HG02623 (cell line): ENCODE results near the gene ARMCX2.
"Not testable (repeated sequence)": the region's sequence is repeated elsewhere in the genome, so short reads cannot be mapped to it uniquely, and the experiment has no call there.

ENCODE experiments used
- ATAC-seq: cut with Tn5 transposase; IDR thresholded peaks from one replicate; pipeline ENCODE4 v1.9.1; 2021; ENCODE audit warnings: moderate library complexity; ENCODE audit not compliant: unreplicated experiment

ARMCX2 gene

DNA sequence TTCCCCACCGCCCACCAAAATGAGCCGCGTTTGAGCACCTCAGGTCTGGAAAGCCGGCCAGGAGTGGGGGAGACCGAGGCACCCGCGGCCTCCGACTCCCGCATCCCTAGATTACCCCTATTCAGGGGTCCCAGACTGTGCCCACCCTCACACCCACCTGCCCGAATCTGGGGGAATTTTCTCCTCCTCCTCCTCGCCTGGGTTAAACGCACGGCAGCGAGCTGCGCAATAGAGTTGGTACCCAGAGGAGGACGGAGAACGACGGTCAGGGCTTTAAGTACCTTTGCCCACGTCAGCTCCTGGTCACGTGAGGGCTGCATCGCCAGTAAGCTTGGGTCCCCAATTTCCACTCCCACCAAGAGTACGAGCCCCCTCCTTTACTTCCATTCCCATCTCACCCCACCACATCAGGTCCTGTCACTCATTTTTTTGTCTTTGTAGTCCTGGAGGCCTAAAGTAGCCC lies at the start of gene ARMCX2:
Gene ARMCX2 (minus strand): TSS at position 250 of the 463 bp plus-strand sequence. CDS start 2,262 bp downstream, outside the sequence.
- peak; percentile 41 for ATAC-seq

DNA sequence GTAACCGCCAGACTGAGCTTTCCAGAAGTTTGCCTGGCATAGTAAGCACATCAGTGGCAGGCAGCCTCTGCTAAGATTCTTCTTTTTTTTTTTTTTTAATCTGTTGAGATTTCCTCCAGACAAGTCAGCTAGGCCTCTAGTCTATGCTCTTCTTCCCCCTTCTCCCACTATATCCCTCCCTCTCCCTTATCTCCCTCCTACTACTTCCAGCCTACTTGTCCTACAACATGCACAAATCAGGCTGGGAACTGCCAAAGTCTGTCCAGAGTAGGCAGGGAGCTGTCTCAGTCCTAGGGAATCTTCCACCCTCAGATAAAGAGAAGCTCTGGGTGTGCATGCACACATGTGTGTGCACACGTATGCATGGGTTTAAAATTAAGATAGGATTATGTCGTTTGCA lies 49.7 kb upstream of the ARMCX2 start:
- no peak for ATAC-seq

DNA sequence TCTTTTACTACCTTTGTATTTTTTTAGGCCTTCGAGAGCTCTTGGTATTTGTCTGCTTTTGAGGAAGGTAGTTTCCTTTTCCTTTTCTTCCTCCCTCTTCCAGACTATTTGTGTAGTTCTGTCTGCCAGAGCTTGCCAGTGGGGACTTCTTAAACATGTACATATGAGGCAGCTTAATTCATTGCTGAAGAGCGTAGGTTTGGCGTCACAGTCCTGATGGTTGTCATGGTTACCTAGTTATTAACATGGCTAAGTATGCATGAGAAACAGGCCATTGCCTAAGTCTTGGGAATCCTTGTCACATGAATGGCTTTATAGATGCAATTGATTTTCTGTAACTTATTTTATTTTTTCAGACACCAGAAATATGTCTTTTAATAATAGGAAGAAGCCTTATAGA lies 48.5 kb upstream of the ARMCX2 start:
- no peak for ATAC-seq

DNA sequence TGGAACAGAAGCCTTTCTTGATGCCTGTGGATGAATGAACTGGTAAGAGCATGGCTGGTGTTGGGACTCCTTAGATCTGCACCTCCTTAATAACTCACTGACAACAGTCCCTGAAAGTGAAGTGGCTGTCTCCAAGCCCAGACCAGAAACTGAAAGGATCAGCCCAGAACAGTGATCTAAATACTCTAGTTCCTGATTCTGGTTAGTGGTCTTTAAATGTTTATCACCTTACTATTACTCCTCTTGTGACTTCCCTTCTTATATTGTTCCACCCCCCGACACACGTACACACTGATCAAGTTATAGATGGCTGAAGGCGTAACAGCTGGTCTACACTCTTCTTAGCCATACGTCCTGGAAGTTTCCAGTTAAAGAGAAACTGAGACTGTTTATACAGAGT lies 33.8 kb upstream of the ARMCX2 start:
- peak; percentile 88 for ATAC-seq

DNA sequence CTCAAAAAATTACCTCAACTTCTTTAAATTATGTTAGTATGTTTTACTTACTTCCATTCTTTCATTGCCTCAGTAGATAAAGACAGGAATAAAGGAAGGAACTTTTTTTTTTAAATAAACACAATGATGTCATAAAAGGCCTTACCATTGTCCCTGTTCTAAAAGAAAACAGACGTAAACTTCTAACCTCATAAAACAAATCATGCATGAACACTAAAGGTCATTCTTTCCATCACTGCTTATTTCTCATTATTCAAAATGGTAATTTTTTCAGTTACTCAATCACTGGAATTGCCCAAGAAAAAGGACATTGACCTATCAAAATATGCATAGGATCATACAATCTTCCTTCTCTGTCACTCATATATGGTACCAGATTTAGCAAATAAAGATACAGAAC lies 32.2 kb upstream of the ARMCX2 start:
- ATAC-seq = no peak

DNA sequence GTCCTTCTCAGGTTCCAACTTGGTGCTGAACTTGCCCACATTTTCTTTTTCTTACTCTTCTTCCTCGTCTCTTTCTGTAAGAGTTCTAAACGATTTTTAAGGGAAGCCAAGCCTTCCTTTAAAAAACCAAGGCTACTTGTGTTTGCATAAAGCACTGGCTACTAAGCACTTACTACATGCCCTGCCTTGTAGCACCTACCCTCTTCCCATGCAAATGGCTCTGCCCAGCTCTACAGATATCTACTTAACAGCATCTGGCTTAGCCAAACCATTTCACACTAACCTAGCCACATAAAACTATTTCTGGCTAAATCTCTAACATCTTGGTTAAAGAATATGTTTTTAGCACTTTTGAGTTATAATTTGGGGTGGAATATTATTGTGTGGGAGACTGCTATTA lies 26.9 kb upstream of the ARMCX2 start:
- ATAC-seq = no peak

DNA sequence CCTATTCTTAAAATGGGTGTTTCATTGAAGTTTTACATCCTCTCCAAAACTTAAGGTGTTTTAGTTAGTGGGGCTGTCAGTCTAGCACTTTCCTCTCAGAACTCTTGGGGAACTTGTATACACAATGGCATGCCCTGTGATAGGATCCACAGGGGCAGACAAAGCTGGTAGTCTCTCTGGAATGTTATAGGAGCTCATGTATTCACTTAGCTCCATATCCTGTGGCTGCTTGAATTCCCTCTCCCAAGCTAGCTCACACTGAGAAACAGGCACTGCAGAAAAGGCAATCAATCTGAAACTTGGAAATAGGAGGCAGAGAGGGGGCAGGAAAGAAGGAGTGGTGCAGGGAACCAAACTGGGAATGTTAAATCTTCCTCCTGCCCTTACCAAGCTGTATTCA lies 26.3 kb upstream of the ARMCX2 start:
- no peak for ATAC-seq

DNA sequence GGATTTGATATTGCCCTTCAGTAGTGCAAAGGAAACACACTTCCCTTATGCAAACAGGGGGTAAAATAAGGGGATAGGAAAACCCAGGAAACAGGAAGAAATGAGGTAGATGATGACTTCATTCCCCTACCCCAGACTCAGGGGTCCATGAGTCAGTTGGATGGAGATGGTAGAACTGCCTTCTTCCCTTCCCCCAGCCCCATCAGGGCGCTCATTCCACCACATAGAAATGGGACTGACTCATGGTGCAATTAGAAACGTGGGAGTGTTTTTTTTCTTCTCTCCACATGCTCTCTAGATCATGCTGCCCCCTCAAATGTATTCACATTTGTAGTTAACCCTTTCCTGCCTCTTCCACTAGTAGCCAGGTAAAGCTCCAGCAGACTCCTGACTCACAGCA lies 23.1 kb upstream of the ARMCX2 start:
- no peak for ATAC-seq

DNA sequence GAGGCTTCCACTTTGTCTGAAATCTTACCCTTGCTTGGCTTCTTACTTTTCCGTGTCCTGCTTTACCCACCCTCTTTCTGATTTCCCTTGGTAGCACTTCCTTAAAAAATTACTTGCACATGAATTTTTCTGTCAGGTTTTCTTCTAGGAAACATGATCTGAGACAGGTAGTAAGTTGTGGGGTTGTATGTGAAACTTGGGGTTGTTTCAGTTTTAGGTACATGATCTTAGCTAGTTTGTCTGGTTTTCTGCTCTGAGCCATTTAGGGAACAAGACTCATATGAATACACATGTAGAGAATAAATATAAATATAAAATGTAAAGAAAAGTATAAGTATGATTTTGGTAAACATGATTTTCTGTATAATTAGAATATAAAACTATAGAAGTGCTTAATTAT lies 17.4 kb upstream of the ARMCX2 start:
- no peak for ATAC-seq

DNA sequence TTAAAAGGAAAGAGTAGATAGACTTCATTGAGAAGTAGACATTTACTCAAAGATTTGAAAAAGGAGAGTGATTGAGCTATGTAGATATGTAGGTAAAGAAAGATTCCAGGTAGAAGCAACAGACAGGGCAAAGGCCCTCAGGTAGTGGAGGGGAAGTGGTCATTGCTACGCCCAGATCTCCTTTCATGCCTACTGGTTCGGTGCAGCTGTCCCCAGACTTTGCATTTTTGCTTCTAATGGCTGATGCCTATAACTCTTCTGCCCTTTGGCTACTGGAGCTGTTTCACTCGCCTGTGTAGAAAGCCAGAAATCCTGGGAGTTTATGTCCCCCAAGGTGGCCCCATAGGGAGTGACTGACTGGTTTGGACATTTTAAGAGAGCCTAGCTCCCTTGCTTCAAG lies 16.9 kb upstream of the ARMCX2 start:
- no peak for ATAC-seq

DNA sequence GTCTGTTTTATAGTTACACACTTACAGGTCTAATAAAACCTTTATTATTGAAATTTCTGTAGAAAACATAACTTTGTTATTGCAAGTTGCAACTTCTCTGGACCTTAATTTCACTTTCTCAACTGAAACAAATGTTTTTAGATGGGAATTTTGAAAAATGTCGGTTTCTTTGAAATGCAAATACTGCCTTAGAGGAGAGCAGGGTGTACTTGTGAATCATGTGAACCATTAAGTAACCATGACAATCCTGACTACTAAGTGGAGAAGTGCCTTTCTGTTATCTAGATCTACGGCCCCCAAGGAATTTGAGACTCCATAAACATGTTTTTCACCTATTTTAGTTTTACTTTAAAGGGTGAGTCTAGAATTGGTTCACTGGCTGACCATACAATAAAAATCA lies 8.5 kb upstream of the ARMCX2 start:
- no peak for ATAC-seq

DNA sequence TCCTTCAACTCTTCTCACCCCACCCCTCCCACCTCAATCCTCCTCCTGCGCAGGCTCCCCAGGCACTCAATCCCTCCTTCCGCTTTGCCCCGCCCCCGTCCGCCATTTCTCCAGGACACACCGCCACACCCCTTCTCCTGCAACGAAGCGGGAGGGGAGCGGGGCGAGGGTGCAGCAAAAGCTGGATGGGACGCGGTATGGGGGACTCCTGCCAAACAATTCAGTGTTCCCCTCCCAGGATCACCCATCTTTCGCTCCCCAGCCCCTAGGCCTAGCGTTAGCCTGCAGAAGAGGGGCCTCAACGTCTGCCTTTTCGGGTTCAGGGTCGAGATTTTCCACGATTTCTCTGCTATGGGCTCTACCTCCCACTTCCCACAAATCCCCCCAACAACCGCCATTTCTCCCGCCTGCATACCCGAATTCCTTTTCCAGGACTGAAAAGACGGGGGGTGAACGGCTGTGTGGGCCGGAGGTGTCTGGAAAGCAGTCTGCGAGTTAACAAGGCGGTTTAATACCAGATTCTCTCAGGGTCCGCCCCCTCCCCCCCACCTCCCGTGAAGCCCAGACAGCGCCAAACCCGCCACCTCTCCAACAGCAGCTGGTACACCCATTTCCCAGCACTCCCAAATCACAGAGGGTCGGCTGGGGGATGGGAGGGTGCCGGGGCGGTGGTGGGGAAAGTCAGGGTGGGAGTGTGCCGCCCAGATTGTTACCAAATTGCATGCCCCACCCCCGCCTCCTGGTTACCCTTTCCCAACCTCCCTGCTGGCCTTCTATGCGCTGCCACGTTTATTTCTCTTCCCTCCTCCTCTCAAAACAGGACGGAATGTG lies 774 bp downstream of the ARMCX2 start:
- ATAC-seq = peak; percentile 58

DNA sequence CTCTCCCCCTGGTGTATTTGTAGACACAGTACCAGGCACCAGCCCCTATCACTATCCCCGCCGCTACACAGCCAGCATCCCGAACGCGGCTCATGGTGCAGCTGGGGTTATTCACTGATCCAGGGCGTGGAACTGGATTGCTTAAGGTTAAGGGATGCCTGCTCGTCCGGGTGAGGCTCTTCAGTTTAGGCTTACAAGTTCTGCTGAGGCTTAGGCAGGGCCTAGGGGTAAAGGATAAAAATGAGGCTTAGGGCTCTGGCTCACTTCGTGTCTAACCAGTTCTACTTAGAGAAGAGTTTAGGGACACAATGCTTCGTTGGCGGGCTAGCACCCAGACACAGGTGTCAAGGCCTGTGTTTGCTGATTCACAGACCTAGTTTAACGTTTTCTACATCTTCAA lies 2.2 kb downstream of the ARMCX2 start:
- ATAC-seq = no peak

DNA sequence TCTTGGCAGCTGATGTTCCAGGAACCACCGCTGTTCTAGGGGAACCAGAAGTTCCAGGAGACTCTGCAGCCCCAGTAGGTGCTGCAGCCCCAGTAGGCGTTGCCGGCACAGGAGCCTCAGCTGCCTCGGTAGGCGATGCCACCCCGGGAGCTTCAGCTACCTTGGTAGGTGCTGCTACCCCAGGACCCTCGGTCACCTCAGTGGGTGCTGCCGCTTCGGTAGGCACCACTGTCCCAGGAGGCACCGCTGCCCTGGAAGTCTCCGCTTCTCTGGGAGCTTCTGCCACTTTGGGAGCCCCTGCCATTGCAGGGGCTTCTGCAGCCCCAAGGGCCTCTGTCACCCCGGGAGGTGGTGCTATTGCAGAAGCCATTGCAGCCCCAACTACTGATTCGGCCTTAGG lies 2.8 kb downstream of the ARMCX2 start:
- no peak for ATAC-seq

DNA sequence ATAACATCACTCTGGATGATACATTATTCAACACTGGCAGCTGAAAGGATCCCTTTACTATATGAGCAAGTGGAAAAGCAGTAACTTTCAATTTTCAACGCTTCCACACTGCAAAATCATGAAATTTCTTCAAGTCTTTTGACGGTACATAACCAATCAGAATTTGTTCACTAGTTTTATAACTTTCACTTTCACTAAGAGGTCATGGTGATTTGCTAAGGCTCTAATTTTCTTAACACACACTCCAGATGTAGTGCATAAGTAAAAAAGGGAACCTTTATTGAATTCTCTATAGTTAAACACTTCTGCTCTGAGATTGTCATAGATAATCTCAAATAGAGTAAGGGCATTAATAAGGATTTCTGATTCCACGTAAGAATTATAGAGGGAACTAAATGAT lies 4.1 kb downstream of the ARMCX2 start:
- ATAC-seq = no peak

DNA sequence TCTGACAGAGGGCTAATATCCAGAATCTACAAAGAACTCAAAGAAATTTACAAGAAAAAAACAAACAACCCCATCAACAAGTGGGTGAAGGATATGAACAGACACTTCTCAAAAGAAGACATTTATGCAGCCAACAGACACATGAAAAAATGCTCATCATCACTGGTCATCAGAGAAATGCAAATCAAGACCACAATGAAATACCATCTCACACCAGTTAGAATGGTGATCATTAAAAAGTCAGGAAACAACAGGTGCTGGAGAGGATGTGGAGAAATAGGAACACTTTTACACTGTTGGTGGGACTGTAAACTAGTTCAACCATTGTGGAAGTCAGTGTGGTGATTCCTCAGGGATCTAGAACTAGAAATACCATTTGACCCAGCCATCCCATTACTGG lies 11.9 kb downstream of the ARMCX2 start:
- not testable (repeated sequence) for ATAC-seq

DNA sequence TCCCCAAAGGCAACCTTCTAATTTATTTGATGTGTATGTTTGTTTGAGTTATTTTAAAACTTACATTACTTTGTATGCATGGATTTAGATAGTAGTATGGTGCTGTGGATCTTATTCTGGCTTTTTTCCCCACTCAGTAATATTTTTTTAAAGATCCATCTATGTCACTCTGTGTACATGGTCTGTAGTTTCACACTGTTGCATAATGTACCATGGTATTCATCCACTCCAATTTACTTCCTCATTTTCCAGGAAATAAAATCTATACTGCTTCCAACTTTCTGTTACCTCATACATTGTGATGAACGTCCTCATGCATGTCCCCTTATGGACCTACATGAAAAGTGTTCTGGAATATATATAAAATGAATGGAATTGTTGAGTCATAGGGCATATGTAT lies 17.6 kb downstream of the ARMCX2 start:
- no peak for ATAC-seq

DNA sequence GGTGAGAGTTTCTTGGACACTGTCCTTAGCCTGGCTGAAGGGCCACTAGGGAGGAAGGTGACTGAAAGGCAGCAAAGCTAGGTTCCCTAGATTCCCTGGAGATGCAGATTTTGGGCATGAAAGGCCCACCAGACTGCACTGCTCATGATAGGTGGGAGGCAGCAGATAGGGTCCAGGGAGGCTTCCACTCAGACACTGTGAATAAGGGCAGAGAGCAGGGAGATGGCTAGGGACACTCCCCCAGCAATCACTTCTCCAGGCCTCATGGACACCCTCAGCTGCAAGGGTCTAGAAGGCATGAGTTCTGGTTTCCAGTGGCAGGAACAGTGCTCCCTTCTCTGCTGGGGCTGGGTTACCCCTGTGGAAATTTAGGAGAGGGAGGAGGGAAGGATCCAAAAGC lies 20.1 kb downstream of the ARMCX2 start:
- no peak for ATAC-seq

DNA sequence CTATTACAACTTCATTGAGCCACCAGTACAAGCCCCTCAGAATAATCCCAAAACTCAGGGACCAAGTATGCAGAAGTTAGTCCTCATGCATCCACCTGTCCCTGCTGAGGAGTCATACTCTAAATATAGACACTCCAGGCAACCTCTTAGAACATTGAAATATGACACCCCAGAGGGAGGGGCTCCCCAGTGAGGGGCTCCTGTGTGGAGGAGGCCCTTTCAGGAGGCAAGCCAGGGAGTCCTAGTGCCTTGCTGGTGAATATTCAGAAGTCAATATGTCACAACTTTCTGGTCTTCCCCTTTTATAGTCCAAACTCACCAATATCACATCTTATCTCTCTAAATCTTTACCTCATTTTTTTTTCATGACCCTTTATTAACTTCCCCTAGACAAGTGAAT lies 40.3 kb downstream of the ARMCX2 start:
- ATAC-seq = no peak

DNA sequence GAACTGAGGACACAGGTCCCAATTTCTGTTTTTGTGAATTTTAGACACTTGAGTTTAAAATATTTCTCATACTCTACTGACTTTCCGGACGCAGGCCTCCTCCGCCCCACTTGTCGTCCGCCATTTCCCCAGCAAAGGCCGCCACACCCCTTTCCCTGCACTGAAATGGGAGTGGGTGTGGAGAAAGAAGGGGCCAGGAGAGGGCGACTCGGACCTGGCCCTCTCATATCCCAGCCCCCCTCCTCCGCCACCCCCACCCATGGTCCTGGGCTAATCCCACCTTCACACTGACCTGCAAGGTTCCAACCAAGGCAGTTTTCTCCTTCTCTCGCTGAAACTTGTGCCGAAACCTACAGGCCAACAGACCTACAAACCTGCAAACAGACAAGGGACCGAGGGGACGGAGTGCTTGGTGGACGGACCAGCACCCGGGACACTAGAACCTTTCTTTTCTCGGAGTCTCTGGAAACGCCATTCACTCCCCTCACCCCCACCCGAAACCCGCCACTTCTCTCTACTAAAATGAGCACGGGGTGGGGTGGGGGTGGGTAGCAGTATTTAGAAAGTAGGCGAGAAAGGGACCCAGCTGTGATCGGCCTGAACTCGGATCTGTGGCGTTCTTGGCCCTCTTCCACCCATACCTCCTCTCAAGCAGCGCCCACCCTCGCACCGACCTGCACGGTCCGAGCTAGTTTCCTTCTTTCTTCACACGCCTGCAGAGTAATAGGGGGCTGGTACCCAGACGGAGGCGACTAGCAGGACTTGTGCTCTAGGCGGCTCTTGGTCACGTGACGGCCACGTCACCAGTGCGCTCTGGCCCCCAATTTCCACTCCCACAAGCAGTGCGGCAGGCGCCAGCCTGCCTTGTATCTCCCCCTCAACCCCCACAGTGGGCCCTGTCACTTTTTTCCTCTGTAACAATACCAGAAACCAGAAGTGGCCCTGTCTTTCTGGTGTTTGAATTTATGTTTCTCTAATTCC lies 42.1 kb downstream of the ARMCX2 start, which contains the start of gene ARMCX6:
Gene ARMCX6 (minus strand): TSS at position 790 of the 981 bp plus-strand sequence. CDS start 1,380 bp downstream, outside the sequence.
- peak; percentile 90 for ATAC-seq

DNA sequence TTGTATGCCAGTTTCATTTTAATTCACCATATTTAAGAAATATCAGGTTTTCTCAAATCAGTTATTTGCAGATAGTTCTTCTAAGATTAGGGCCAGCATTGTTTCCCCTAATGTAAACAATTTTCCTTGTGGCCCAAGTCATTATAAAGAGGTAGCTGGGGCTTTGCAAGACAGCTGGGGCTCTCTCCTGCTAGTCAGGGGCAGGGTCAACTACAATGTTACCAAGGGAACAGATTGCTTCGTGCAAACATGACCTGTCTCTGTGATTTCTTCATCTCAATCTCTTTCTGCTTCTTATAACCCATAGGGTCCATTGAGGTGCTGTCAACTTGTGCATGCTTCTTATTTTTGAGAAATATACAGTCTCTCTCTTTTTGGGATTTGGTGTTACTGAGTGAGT lies 53.9 kb downstream of the ARMCX2 start:
- no peak for ATAC-seq
